ENCODE data around the gene PGLYRP2.

Gene PGLYRP2

GRCh38 chr19:15425321-15425950 is 53.9 kb downstream of the PGLYRP2 start:
- DNase-seq (ENCODE audit: low read depth), result no peak

- no peak for DNase-seq (ENCODE audit: low read depth)
Measured at GRCh38 chr19:15424692-15425272, 54.5 kb downstream of the PGLYRP2 start.

- no peak for DNase-seq (ENCODE audit: low read depth)
Measured at GRCh38 chr19:15424121-15424520, 55.2 kb downstream of the PGLYRP2 start.

GRCh38 chr19:15423130-15423529 is 56.2 kb downstream of the PGLYRP2 start:
- no peak for DNase-seq (ENCODE audit: low read depth)

- DNase-seq (ENCODE audit: low read depth), result no peak
Measured at GRCh38 chr19:15422296-15423075, 56.8 kb downstream of the PGLYRP2 start.

- DNase-seq (ENCODE audit: low read depth), result no peak
Measured at GRCh38 chr19:15421721-15422260, 57.5 kb downstream of the PGLYRP2 start.

GRCh38 chr19:15421136-15421695 is 58.1 kb downstream of the PGLYRP2 start:
- DNase-seq (ENCODE audit: low read depth), result no peak

GRCh38 chr19:15419413-15420025 is 59.8 kb downstream of the PGLYRP2 start:
- no peak for DNase-seq (ENCODE audit: low read depth)

All from stimulated activated CD8-positive, alpha-beta memory T cell treated with anti-CD3 and anti-CD28 coated beads, Interleukin-7, amount 100 ng/mL, for 24 hours (primary cell).